ENCODE results near the gene SLAMF9. TPM values are rescaled to one million over a fixed set of nuclear protein-coding genes. Genes with fewer than 3 reads are reported as not detected.

The SLAMF9 gene
- total and polyA plus RNA-seq, 2 donors (not counting 3 experiments of a cell fraction or from before 2014, with no cell fraction given), result not detected

GRCh38 chr1:159917533-159918351 is 36.3 kb downstream of the SLAMF9 start:
- no peak for FAIRE-seq

More at GRCh38 chr1:159917533-159918351, 36.3 kb downstream of the SLAMF9 start:
- Histone ChIP-seq H3K9me1 (replicated peaks; ENCODE audit: control insufficient read depth, extremely low read depth, insufficient read depth, low read length) (no peaks in the 10 kb centered on the region), H3K9ac (replicated peaks; ENCODE audit: extremely low read depth, insufficient read depth, low read length) (no peak overlapping the region), H3K4me1 (ENCODE audit: control insufficient read depth, extremely low read depth, insufficient read depth, low read length) (peaks cover 33% of the 10 kb centered on the region), H4K20me1 (replicated peaks; ENCODE audit: control insufficient read depth, extremely low read depth, insufficient read depth, low read length) (no peaks in the 10 kb centered on the region), H3K9me3 (replicated peaks; ENCODE audit: control insufficient read depth, insufficient read depth, low read length) (no peaks in the 10 kb centered on the region), H2AFZ (ENCODE audit: low read depth, low read length) (no peak overlapping the region), H3K27ac (ENCODE audit: insufficient read depth, low read depth, low read length) (no peak overlapping the region), H3K27me3 (ENCODE audit: control insufficient read depth in 2 of 2, insufficient read depth in 2 of 2, low read length in 2 of 2) (no peaks in the 10 kb centered on the region), H3K4me2 (ENCODE audit: insufficient read depth, low read length) (no peak overlapping the region), H3K79me2 (ENCODE audit: control insufficient read depth, insufficient read depth, low read length) (peaks cover 37% of the 10 kb centered on the region), H3K4me3 (replicated peaks in 1 of 3; ENCODE audit: insufficient read depth in 1 of 3, low read depth in 1 of 3, low read length in 3 of 3) (no peak overlapping the region), H3K36me3 (ENCODE audit: control insufficient read depth in 2 of 2, extremely low read depth in 1 of 2, insufficient read depth in 2 of 2, low read length in 2 of 2) (peaks cover 13 to 27% of the 10 kb centered on the region in 2 experiments)
- ChIA-PET CTCF (interaction anchor here (1.5 kb wide), 1 partner anchor 119 kb away, joined by 5 read pairs; no protein-coding TSS in a partner anchor), POLR2A (no interaction called here)
- no TSS peak for BruUV-seq (replicated peaks)
- TF ChIP-seq POLR2A (IDR thresholded peaks at IDR 0.05; ENCODE audit: low read depth, low read length) (no peak), MAX (IDR thresholded peaks at IDR 0.05; ENCODE audit: insufficient read depth, insufficient read length) (no peak), FOS (IDR thresholded peaks at IDR 0.05; ENCODE audit: borderline replicate concordance, insufficient read depth, low read length) (no peak), MYC (IDR thresholded peaks at IDR 0.05; ENCODE audit: low read depth, low read length) (no peak), POLR2AphosphoS5 (IDR thresholded peaks at IDR 0.05; ENCODE audit: insufficient read depth, low read depth, low read length) (no peak), GATA2 (IDR thresholded peaks at IDR 0.05; ENCODE audit: insufficient read depth, insufficient read length, low read depth, low read length) (no peak)
- dilution Hi-C loops (cut with MboI; ENCODE audit: extremely low pct_ligation_motif_present, low sequenced_read_pairs), result no loop called here
- no peak for DNase-seq (ENCODE audit: low read depth, low spot score)
- intact Hi-C loops (cut with micrococcal nuclease), result no loop called here

Data from endothelial cell of umbilical vein (primary cell).